ENCODE results near the gene TRMT1. TPM values are rescaled to one million over a fixed set of nuclear protein-coding genes. Genes with fewer than 3 reads are reported as not detected.
"Not testable (repeated sequence)": the region's sequence is repeated elsewhere in the genome, so short reads cannot be mapped to it uniquely, and the experiment has no call there.

The TRMT1 gene
- total and polyA plus RNA-seq, 2 experiments from 2014 or later: 88.6 to 90.1 TPM

GRCh38 chr19:13149628-13150186 lies 33.2 kb upstream of the TRMT1 start:
- Histone ChIP-seq H3K79me2 (replicated peaks; ENCODE audit: insufficient read depth) (peaks cover 43% of the 10 kb centered on the region), H3K4me1 (ENCODE audit: insufficient read depth) (no peaks in the 10 kb centered on the region), H4K20me1 (replicated peaks; ENCODE audit: insufficient read depth) (peaks cover 8% of the 10 kb centered on the region), H3K27ac (ENCODE audit: low read depth) (no peak overlapping the region), H2AFZ (peak overlapping the region; percentile 59; the same call in 1 of the 2 replicates), H3F3A (replicated peaks; ENCODE audit: low read depth) (peaks cover 16% of the 10 kb centered on the region), H3K36me3 (ENCODE audit: insufficient read depth) (peaks cover 7% of the 10 kb centered on the region; the same call in 1 of the 2 replicates), H3K4me2 (peak overlapping the region; percentile 98), H3K4me3 (peak overlapping the region; percentile 90), H3K27me3 (ENCODE audit: insufficient read depth) (no peaks in the 10 kb centered on the region), H3K9me2 (ENCODE audit: insufficient read depth) (no peaks in the 10 kb centered on the region)
- Mint-ChIP-seq H3K9me3 (peaks cover 20% of the 10 kb centered on the region), H3K27ac (peak overlapping the region; percentile 99; the same call in 1 of the 2 replicates), H3K4me1 (peaks cover 9% of the 10 kb centered on the region), H3K4me3 (peak overlapping the region; percentile 99), H3K36me3 (ENCODE audit: low read depth) (peaks cover 29% of the 10 kb centered on the region), H3K27me3 (ENCODE audit: insufficient read depth, low read depth, poor library complexity) (peaks cover 41% of the 10 kb centered on the region)
- TF ChIP-seq ZNF462 (CRISPR knock-in tag; IDR thresholded peaks at IDR 0.05): no peak
- no peak for TF ChIP-seq ZNF114 (CRISPR knock-in tag; IDR thresholded peaks at IDR 0.05)
- DNase-seq (ENCODE audit: low spot score) (peak; percentile 76), ATAC-seq (peak; percentile 8)

GRCh38 chr19:13149173-13149627 lies 32.7 kb upstream of the TRMT1 start:
- H2AFZ ChIP-seq: peak overlapping the region; percentile 59; the same call in 1 of the 2 replicates
- H3K4me1 Mint-ChIP-seq; H3K9me2 ChIP-seq (ENCODE audit: insufficient read depth); H3K36me3 ChIP-seq (ENCODE audit: insufficient read depth); H3K27me3 ChIP-seq (ENCODE audit: insufficient read depth); DNase-seq (ENCODE audit: low spot score); H3K27ac ChIP-seq (ENCODE audit: low read depth); H4K20me1 ChIP-seq (replicated peaks; ENCODE audit: insufficient read depth); ATAC-seq; H3K4me1 ChIP-seq (ENCODE audit: insufficient read depth): not testable (repeated sequence)
- H3K27me3 Mint-ChIP-seq (ENCODE audit: insufficient read depth, low read depth, poor library complexity): peaks cover 36% of the 10 kb centered on the region
- H3K27ac Mint-ChIP-seq: peak overlapping the region; percentile 76; the same call in 1 of the 2 replicates
- H3K4me3 ChIP-seq: peak overlapping the region; percentile 90
- H3K36me3 Mint-ChIP-seq (ENCODE audit: low read depth): peaks cover 25% of the 10 kb centered on the region
- H3F3A ChIP-seq (replicated peaks; ENCODE audit: low read depth): peaks cover 11% of the 10 kb centered on the region
- peak overlapping the region; percentile 98 for H3K4me2 ChIP-seq
- H3K79me2 ChIP-seq (replicated peaks; ENCODE audit: insufficient read depth): peaks cover 38% of the 10 kb centered on the region
- H3K4me3 Mint-ChIP-seq: peak overlapping the region; percentile 99
- peaks cover 15% of the 10 kb centered on the region for H3K9me3 Mint-ChIP-seq

All from GM23338 (cell line).